IMR-90 (cell line): ENCODE data around the gene RAB8B. TPM values are rescaled to one million over a fixed set of nuclear protein-coding genes. Genes with fewer than 3 reads are reported as not detected.

Experiments used
- ATAC-seq: fragments of 200-7000 bp; cut with Tn5 transposase; 2 replicates; pipeline ENCODE4 v1.9.1; 2020; ENCODE audit warnings: low read depth, mild to moderate bottlenecking, moderate library complexity
- BruUV-seq: library from RNA; stranded (reverse); fragments of 400-500 nt; replicated peaks from 2 replicates; lab custom pipeline; 2021; lab: Mats Ljungman, UMichigan
- CTCF ChIA-PET: fragments of 300-600 bp; formaldehyde crosslinking; extraction: SDS; loops from one replicate; lab custom pipeline; 2021; ENCODE audit warnings: antibody characterized with exemption; lab: Yijun Ruan, JAX
- POLR2A ChIA-PET: fragments of 300-600 bp; sonication (Branson Sonifier 250); formaldehyde crosslinking; loops from one replicate; lab custom pipeline; 2022; ENCODE audit warnings: antibody characterized with exemption; ENCODE audit not compliant: unreplicated experiment; lab: Charles Lee
- DNase-seq: peaks from one replicate; pipeline ENCODE4 v3.0.0; 2013
- H2AFZ ChIP-seq: replicated peaks from 2 replicates; pipeline ENCODE3; 2013; ENCODE audit warnings: low read length, mild to moderate bottlenecking; ENCODE audit not compliant: poor library complexity
- H2AK5ac ChIP-seq: 2 replicates; pipeline ENCODE4 v1.6.1; 2013; ENCODE audit warnings: low read depth, low read length, inconsistent platforms
- H2AK9ac ChIP-seq: replicated peaks from 2 replicates; pipeline ENCODE3; 2013; ENCODE audit warnings: mild to moderate bottlenecking, low read depth, low read length, moderate library complexity; ENCODE audit not compliant: poor library complexity
- H2BK120ac ChIP-seq: 2 replicates; pipeline ENCODE4 v1.6.1; 2013; ENCODE audit warnings: low read depth, low read length, inconsistent platforms
- H2BK15ac ChIP-seq: 3 replicates; pipeline ENCODE4 v1.6.1; 2013; ENCODE audit warnings: low read depth, low read length, inconsistent platforms
- H2BK20ac ChIP-seq: 2 replicates; pipeline ENCODE4 v1.6.1; 2013; ENCODE audit warnings: low read depth, mild to moderate bottlenecking, inconsistent platforms, low read length, moderate library complexity
- H2BK5ac ChIP-seq: 2 replicates; pipeline ENCODE4 v1.6.1; 2013; ENCODE audit warnings: mild to moderate bottlenecking, low read depth, low read length, inconsistent platforms; ENCODE audit not compliant: poor library complexity, severe bottlenecking
- H3K14ac ChIP-seq: replicated peaks from 2 replicates; pipeline ENCODE4 v1.6.1; 2013; ENCODE audit warnings: low read depth, low read length, inconsistent platforms
- H3K18ac ChIP-seq: 2 replicates; pipeline ENCODE4 v1.6.1; 2013; ENCODE audit warnings: low read depth, low read length, control low read depth
- H3K23ac ChIP-seq: 2 replicates; pipeline ENCODE4 v1.6.1; 2013; ENCODE audit warnings: low read depth, low read length, inconsistent platforms
- H3K27ac ChIP-seq: 2 replicates; pipeline ENCODE4 v1.5.1; 2013; ENCODE audit warnings: mild to moderate bottlenecking, control low read depth, low read length; ENCODE audit not compliant: insufficient read depth
- H3K27me3 ChIP-seq: 2 replicates; pipeline ENCODE4 v1.6.1; 2013; ENCODE audit warnings: low read length; ENCODE audit not compliant: control insufficient read depth, insufficient read depth
- H3K36me3 ChIP-seq: 2 replicates; pipeline ENCODE4 v1.6.1; 2013; ENCODE audit warnings: low read length, mixed read lengths; ENCODE audit not compliant: control insufficient read depth, insufficient read depth
- H3K4ac ChIP-seq: 2 replicates; pipeline ENCODE4 v1.6.1; 2013; ENCODE audit warnings: low read depth, low read length, inconsistent platforms
- H3K4me1 ChIP-seq: 2 replicates; pipeline ENCODE4 v1.6.1; 2013; ENCODE audit warnings: low read length, mixed read lengths; ENCODE audit not compliant: control insufficient read depth, insufficient read depth
- H3K4me2 ChIP-seq: 2 replicates; pipeline ENCODE4 v1.6.1; 2013; ENCODE audit warnings: low read depth, mild to moderate bottlenecking, control low read depth, low read length, moderate library complexity
- H3K4me3 ChIP-seq: 2 replicates; pipeline ENCODE4 v1.5.1; 2013; ENCODE audit warnings: low read depth, mild to moderate bottlenecking, control low read depth, low read length, moderate library complexity; ENCODE audit not compliant: insufficient read depth
- H3K56ac ChIP-seq: 2 replicates; pipeline ENCODE4 v1.6.1; 2013; ENCODE audit warnings: low read length, inconsistent platforms; ENCODE audit not compliant: insufficient read depth; ENCODE audit errors: extremely low read depth
- H3K79me1 ChIP-seq, 2 experiments: 2 replicates each; pipeline ENCODE4 v1.6.1; 2013; ENCODE audit warnings: low read length in 2 of 2, inconsistent platforms in 1 of 2, low read depth in 1 of 2
- H3K9ac ChIP-seq: 2 replicates; pipeline ENCODE4 v1.6.1; 2013; ENCODE audit warnings: low read depth, low read length, control low read depth
- H3K9me1 ChIP-seq: 2 replicates; pipeline ENCODE4 v1.6.1; 2013; ENCODE audit warnings: low read length, inconsistent platforms; ENCODE audit not compliant: insufficient read depth
- H3K9me3 ChIP-seq: 2 replicates; pipeline ENCODE4 v1.6.1; 2013; ENCODE audit warnings: low read length; ENCODE audit not compliant: control insufficient read depth, insufficient read depth
- H4K20me1 ChIP-seq: 2 replicates; pipeline ENCODE4 v1.6.1; 2013; ENCODE audit warnings: low read length, inconsistent platforms; ENCODE audit not compliant: insufficient read depth
- H4K5ac ChIP-seq: 2 replicates; pipeline ENCODE4 v1.6.1; 2013; ENCODE audit warnings: mild to moderate bottlenecking, low read depth, low read length, control low read depth
- H4K8ac ChIP-seq, 2 experiments: 2 replicates each; pipeline ENCODE4 v1.6.1; 2013; ENCODE audit warnings: low read depth in 2 of 2, low read length in 2 of 2, control low read depth in 1 of 2, inconsistent platforms in 1 of 2
- H4K91ac ChIP-seq: 2 replicates; pipeline ENCODE4 v1.6.1; 2013; ENCODE audit warnings: low read depth, low read length, inconsistent platforms; ENCODE audit not compliant: insufficient read depth
- CHD1 ChIP-seq: IDR thresholded peaks from 2 replicates; pipeline ENCODE4 v1.6.1; 2012; ENCODE audit warnings: low read depth, low read length, improper control_type of control experiment
- MAFK ChIP-seq: IDR thresholded peaks from 2 replicates; pipeline ENCODE4 v1.6.1; 2012; ENCODE audit warnings: low read depth, low read length, improper control_type of control experiment
- MXI1 ChIP-seq: IDR thresholded peaks from 2 replicates; pipeline ENCODE4 v1.6.1; 2012; ENCODE audit warnings: low read depth, mild to moderate bottlenecking, low read length, moderate library complexity, borderline replicate concordance
- POLR2A ChIP-seq: IDR thresholded peaks from 2 replicates; pipeline ENCODE4 v1.6.1; 2012; ENCODE audit warnings: mild to moderate bottlenecking, low read depth, low read length
- WGBS, 2 experiments: methylation state at CpG; one replicate each; pipeline versions ENCODE4 v1.1.5 to v1.1.7; 2013; ENCODE audit warnings: missing lambda C conversion rate in 2 of 2; ENCODE audit not compliant: insufficient read length in 1 of 2; ENCODE audit errors: extremely low coverage in 2 of 2; 5-methylcytosine and 5-hydroxymethylcytosine counted together
- dilution Hi-C: fragments of 300-500 bp; cut with HindIII; formaldehyde crosslinking; loops from one replicate; pipeline ENCODE4 v1.14.3; 2018; ENCODE audit warnings: low sequenced_read_pairs; ENCODE audit not compliant: unreplicated experiment
- in situ Hi-C: fragments of 300-500 bp; cut with MboI; formaldehyde crosslinking; loops from 3 replicates; pipeline ENCODE4 v1.14.3; 2019; ENCODE audit warnings: low sequenced_read_pairs, inconsistent platforms, mixed read lengths
- intact Hi-C: fragments of 100-400 bp; cut with micrococcal nuclease; formaldehyde crosslinking; loops from 2 replicates; pipeline ENCODE4 v1.10.0; 2022
- polyA plus RNA-seq, 3 experiments: library from polyadenylated mRNA; depleted of rRNA; stranded (reverse); fragments of >200 nt; gene quantifications; 2 replicates each; pipeline ENCODE4 v1.2.3, GENCODE V29; 2012; ENCODE audit warnings: low replicate concordance in 1 of 3
- total RNA-seq: library from RNA; depleted of rRNA; stranded (reverse); fragments of >200 nt; gene quantifications from 2 replicates; pipeline ENCODE4 v1.2.3, GENCODE V29; 2012
- TF ChIP-seq, protein P1 (sequence below): fragments of 150-350 bp; IDR thresholded peaks from 2 replicates; pipeline ENCODE4 v1.6.1; 2017; ENCODE audit warnings: mild to moderate bottlenecking, antibody characterized with exemption, low read length, low read depth

Gene RAB8B
- total and polyA plus RNA-seq, 2 of the 4 experiments (the other 2 are of a cell fraction) = 19.4 to 29.4 TPM

DNA sequence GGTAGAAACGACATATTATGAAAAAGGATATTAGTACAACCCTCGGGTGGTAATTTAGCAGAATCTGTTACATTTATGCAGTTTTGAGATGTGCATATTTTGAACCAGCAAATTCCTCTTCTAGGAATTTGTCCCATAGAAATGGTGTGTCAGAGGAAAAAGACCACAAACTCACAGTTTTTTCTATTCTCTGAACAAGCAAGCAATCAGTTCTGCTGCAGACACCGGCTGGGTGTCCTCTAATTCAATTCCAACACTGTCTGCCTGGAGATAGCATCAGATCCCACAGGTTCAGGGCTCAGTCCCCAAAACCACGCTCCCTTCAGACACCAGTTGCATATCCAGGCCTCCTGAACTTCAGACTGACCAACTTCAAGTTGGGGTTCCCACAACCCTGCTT is 124.4 kb downstream of the RAB8B start:
- 80% methylated on average over 1 of the region's 4 CpGs; no CpG with 5 or more reads in 1 of the 2 experiments for WGBS, 2 experiments
- in situ Hi-C loops = no loop called here
- no peak overlapping the region for H3K4me2 ChIP-seq
- DNase-seq = no peak
- H2AK5ac ChIP-seq = no peak overlapping the region
- no peak overlapping the region for H3K56ac ChIP-seq
- no peak overlapping the region for H3K4ac ChIP-seq
- H4K20me1 ChIP-seq = no peaks in the 10 kb centered on the region
- no peaks in the 10 kb centered on the region for H3K9me1 ChIP-seq
- BruUV-seq = no TSS peak
- no peak for ATAC-seq
- no peaks in the 10 kb centered on the region for H3K9me3 ChIP-seq
- no peak overlapping the region for H2AFZ ChIP-seq
- H3K79me1 ChIP-seq = no peaks in the 10 kb centered on the region
- no peak overlapping the region for H2BK120ac ChIP-seq
- H3K23ac ChIP-seq = no peak overlapping the region
- CTCF ChIA-PET = no interaction called here
- H4K91ac ChIP-seq = no peak overlapping the region
- H4K5ac ChIP-seq = no peak overlapping the region
- dilution Hi-C loops = no loop called here
- no peak overlapping the region for H2BK20ac ChIP-seq
- POLR2A ChIA-PET = no interaction called here
- intact Hi-C loops = no loop called here
- H2AK9ac ChIP-seq = no peak overlapping the region
- H3K18ac ChIP-seq = no peak overlapping the region
- no peak overlapping the region for H3K4me3 ChIP-seq
- no peak overlapping the region for H4K8ac ChIP-seq
- H3K27ac ChIP-seq = no peak overlapping the region
- H3K36me3 ChIP-seq = no peaks in the 10 kb centered on the region; the same call in 1 of the 2 replicates
- H3K14ac ChIP-seq = no peak overlapping the region
- TF ChIP-seq POLR2A (no peak), MXI1 (no peak), MAFK (no peak), CHD1 (no peak)
- TF ChIP-seq, protein P1, sequence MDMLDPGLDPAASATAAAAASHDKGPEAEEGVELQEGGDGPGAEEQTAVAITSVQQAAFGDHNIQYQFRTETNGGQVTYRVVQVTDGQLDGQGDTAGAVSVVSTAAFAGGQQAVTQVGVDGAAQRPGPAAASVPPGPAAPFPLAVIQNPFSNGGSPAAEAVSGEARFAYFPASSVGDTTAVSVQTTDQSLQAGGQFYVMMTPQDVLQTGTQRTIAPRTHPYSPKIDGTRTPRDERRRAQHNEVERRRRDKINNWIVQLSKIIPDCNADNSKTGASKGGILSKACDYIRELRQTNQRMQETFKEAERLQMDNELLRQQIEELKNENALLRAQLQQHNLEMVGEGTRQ = no peak
- no peaks in the 10 kb centered on the region for H3K4me1 ChIP-seq
- H3K9ac ChIP-seq = no peak overlapping the region
- no peak overlapping the region for H2BK15ac ChIP-seq
- no peak overlapping the region for H2BK5ac ChIP-seq
- H3K27me3 ChIP-seq = no peaks in the 10 kb centered on the region
